GM20000 (cell line): Measurements from ENCODE around the gene KIAA1671.

Experiments
- DNase-seq: peaks from one replicate; pipeline ENCODE4 v3.0.0; 2012; ENCODE audit warnings: low spot score
- TF ChIP-seq, protein P1 (sequence below): IDR thresholded peaks from 2 replicates; pipeline ENCODE4 v1.5.1; 2012; ENCODE audit warnings: mild to moderate bottlenecking, control low read depth; ENCODE audit errors: extremely low read depth, missing control alignments

Gene KIAA1671

DNA sequence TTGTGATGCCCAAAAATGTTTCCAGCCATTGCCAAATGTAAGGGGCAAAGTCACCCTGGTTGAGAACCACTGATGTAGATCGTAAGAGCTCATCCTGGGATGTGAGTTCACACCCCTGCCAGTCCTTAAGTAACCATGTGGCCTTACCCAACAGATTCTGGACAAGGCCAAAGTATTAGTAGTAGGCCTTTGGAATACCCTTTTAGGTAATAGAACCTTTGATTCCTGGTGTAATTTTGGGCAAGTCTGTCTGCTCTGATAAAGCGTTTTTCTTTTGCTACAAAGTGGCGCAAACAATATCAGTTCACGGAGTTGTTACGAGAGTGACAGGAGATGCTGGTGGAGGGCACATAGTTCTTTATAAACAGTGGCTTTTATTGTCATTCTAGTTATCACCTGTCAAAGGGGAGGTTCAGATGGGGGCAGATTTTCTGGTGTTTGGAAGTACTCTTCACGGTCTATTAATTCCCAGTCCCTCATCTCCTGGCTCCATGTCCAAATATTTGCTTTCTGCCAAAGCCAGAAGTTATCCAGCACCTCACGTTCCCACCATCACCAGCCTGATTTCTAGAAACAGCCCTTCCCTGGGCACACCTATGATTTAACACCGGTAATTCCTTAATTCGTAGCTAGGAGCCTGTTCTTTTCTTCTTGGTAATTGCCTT lies 173.3 kb downstream of the KIAA1671 start:
- TF ChIP-seq, protein P1, sequence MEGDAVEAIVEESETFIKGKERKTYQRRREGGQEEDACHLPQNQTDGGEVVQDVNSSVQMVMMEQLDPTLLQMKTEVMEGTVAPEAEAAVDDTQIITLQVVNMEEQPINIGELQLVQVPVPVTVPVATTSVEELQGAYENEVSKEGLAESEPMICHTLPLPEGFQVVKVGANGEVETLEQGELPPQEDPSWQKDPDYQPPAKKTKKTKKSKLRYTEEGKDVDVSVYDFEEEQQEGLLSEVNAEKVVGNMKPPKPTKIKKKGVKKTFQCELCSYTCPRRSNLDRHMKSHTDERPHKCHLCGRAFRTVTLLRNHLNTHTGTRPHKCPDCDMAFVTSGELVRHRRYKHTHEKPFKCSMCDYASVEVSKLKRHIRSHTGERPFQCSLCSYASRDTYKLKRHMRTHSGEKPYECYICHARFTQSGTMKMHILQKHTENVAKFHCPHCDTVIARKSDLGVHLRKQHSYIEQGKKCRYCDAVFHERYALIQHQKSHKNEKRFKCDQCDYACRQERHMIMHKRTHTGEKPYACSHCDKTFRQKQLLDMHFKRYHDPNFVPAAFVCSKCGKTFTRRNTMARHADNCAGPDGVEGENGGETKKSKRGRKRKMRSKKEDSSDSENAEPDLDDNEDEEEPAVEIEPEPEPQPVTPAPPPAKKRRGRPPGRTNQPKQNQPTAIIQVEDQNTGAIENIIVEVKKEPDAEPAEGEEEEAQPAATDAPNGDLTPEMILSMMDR = no peak
- DNase-seq = no peak

GRCh38 chr22:25126510-25126909 lies 174.0 kb downstream of the KIAA1671 start:
- no peak for DNase-seq
- TF ChIP-seq, protein P1 = no peak

GRCh38 chr22:25127318-25127717 lies 174.8 kb downstream of the KIAA1671 start:
- TF ChIP-seq, protein P1 = no peak
- no peak for DNase-seq

DNA sequence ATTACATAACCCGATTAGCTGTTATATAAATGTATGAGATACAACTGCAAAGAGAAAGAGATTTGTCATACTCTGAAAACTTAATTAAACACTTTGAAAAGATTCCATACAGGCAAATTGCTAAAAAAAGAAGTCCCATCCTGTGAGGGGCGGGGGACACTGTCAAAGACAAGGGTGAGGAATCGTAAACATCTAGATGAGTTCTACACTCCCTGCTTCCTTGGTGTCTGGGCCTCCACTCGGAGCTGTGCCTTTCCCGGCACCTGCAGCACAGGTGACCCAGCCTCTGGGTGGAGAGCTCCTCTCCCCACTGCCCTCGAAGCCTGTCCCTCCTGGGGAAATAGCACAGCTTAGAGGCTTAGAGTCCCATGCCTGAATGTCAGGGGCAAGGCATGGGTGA lies 177.9 kb downstream of the KIAA1671 start:
- TF ChIP-seq, protein P1 = no peak
- DNase-seq = no peak

- TF ChIP-seq, protein P1 = no peak
- no peak for DNase-seq
Measured at GRCh38 chr22:25131198-25131887, 178.8 kb downstream of the KIAA1671 start.

DNA sequence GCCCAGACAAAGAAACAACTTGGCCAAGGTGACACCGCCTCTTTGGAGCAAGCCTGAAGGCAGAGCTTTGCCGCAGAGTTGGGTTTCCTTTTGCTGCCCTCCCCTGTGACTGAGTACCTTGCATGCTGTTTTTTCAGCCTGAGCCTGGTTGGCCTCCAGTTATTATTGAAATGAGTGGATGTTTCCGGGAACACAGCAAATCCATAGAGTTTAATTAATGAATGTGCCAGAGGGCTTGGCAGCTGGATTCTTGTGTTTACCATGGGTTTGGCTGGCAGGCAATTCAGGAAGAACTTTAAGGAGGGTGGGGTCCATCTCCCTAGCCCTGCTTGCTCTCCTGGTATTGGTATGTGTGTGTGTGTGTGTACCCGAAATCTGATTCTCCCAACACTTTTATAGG lies 181.5 kb downstream of the KIAA1671 start:
- TF ChIP-seq, protein P1 = no peak
- DNase-seq = no peak

GRCh38 chr22:25134451-25134850 lies 181.9 kb downstream of the KIAA1671 start:
- TF ChIP-seq, protein P1 = no peak
- no peak for DNase-seq
